NOMO-1 (cell line): Measurements from ENCODE around the gene ACR.

Experiments
- DNase-seq, 2 experiments: peaks; one replicate each; lab custom pipeline; 2025; ENCODE audit not compliant: unreplicated experiment in 2 of 2; lab: John Stamatoyannopoulos, UW

ACR gene

DNA sequence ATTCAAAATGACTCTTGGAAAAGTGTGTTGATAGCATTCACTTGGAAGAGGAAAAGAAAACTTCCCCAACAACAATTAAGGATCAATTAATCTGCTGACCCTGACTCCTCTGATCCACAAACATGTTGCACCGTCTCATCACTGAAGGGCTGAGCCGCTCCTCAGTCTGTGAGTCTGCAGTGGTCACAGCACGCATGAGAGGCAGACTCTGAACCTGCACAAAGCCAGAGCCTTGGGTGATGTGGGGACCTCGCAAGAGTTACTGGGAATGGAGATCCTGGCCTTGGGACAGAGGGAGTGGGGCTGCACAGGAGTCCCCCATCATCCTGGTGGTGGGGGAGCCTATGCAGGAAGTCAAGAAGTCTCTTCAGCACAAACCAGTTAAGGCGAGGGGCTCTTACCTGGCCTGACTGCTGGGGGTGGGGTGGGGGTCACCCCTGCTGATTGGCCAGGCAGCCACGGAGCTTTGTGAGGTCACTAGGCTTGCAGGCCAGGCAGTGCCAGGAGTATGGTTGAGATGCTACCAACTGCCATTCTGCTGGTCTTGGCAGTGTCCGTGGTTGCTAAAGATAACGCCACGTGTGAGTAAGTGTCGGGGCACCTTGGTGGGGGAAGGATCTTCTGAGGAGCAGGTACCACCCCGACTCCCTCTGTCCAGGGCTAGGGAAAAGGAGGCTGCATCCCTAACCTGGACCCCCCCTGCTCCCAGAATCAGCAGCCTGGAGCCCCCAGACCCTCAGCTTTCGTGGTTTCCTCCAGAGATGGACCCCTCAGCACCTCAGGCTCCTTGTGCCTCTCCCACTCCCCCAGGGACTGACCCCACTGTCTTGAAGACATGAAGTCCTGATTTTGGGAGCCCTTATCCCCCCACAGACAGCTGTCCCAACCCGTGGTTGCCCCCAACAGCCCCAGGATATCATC, at the start of gene ACR:
ACR (plus strand) TSS at position 477 of the 921 bp plus-strand sequence; CDS start at position 509, 32 bp downstream.
- no peak for DNase-seq

DNA sequence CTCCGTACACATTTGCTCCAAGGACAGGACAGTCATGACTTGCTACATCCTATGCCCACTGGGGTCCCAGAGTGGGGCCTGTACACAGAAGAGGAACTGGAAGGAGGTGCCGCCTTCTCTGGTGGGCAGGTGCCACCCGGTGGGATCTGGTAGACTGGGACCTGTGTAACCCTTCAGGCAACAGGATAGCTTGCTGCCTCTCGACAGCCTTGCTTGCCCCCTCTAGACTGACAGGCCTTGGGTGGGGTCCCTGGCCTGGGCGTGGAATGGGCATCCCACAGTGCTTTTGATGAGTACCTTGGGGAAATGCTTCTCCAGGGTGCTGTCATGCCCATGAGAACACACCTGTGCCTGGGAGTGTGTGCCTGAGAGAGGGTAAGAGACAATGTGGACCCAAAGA, 49.6 kb upstream of the ACR start:
- DNase-seq = no peak

DNA sequence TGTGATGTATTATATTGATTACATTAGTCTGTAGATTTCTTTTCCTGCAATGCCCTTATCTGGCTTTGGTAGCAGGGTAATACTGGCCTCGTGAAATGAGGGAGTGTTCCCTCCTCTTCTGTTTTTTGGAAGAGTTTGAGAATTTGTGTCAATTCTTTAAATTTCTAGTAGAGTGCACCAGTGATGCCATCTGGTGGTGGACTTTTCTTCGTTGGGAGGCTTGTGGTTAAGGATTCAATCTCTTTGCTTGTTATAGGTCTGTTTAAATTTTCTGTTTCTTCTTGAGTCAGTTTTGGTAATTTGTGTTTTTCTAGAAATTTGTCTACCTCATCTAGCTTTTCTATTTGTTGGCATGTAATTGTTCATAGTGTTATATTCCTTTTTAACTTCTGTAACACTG, 46.5 kb upstream of the ACR start:
- peak; percentile 29 to 60 for DNase-seq

DNA sequence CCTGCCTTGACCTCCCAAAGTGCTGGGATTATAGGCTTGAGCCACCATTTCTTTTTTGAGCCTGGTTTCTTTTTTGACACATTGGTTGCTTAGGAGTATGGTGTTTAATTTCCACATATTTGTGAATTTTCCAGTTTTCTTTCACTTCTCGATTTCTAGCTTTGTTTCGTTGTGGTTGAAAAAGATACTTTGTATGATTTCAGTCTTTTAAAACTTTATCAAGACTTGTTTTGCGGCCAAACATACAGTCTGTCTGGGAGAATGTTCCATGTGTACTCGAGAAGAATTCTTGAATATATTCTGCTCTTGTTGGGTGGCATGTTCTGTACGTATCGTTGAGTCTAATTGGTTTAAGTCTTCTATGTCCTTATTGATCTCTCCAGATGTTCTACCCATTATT, 44.5 kb upstream of the ACR start:
- peak in 1 of 2 experiments; percentile 37 for DNase-seq

DNA sequence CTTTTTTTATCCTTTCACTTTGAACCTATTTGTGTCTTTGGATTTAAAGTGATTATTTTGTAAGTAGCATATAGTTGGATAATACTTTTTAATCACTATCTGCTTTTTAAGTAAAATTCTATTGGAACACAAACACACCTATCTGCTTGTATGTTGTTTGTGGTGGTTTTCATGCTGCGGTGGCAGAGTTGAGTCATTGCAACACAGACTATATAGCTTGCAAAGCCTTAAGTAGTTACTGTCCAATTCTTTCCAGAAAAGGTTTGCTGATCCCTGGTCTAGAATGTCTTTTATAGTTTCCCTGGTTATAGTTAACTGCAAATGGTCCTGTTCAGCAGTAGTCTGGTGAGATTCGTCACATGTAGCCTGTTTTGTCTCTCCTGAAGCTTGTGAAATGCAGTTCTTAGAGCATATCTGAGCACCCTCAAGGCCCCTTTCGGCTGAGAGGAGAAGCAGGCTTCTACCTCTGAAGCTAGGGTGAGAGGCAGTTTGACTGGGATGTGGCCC, 43.9 kb upstream of the ACR start:
- DNase-seq = peak in 1 of 2 experiments; percentile 19

DNA sequence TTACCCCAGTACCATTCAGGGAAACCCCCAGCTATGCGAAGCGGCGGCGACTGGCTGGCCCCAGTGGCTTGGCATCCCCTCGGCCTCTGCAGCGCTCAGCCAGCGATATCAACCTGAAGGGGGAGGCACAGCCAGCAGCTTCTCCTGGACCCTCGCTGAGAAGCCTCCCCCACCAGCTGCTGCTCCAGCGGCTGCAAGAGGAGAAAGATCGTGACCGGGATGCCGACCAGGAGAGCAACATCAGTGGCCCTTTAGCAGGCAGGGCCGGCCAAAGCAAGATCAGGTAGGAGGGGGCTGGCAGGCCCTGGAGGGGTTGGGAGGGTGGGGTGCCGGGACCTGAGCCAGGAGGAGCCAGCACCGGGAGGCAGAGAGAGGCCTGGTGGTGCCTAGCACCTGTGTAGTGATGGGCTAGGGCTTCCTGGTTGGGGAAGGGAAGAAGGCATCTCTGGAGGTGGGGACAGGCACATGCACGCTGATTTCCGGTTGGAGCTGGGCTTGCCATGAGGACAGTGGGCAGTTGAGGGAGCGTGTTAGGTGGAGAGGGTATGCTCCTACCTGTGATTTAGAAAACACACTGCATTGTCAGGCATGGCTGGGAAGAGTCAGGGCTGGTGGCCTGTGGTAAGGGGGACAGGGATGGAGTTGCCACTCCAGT, 43.1 kb upstream of the ACR start:
- DNase-seq = no peak

- no peak for DNase-seq
These were observed 42.4 kb upstream of the ACR start for GRCh38 chr22:50695421-50696250.

GRCh38 chr22:50696251-50696798, 41.7 kb upstream of the ACR start:
- no peak for DNase-seq

GRCh38 chr22:50696799-50697561, 41.0 kb upstream of the ACR start:
- DNase-seq = no peak

- DNase-seq = no peak
These were observed 40.1 kb upstream of the ACR start for GRCh38 chr22:50697667-50698506.

- no peak for DNase-seq
These were observed 39.5 kb upstream of the ACR start for GRCh38 chr22:50698546-50698945.

DNA sequence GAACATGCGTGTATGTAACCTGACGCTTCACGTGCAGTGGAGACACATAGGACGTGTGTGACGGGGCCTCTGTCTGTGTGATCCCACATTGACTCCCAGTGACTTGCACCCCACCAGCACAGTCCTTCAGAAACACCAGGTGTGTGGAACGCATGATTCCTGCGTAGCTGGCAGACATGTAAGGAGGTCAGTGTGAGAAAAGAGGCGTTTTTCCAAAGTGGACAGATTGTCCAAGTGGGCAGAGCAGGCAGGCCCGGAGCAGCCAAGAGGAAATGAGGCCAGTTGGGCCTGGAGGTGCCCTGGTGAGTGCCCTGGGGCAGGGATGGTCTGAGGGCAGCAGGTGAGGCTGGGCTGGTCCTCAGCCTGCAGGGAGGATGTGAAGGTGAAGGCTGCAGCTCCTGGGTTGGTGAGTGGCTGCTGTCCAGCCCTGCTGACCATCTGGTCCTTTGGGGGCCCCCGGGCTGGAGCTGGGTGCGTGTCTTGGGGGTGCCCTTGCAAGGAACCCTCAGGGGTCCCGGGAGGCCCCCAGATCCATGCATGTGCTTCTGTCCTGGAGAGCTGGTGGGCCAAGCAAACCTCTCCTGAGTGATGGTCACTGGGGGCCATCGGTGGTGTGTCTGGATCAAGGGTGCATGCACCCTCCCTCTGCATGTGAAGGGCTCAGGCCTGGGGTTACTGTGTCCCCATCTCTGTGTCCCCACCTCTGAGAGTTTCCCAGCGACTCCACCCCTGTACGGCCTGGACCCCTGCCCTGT, 38.8 kb upstream of the ACR start:
- DNase-seq = no peak

DNA sequence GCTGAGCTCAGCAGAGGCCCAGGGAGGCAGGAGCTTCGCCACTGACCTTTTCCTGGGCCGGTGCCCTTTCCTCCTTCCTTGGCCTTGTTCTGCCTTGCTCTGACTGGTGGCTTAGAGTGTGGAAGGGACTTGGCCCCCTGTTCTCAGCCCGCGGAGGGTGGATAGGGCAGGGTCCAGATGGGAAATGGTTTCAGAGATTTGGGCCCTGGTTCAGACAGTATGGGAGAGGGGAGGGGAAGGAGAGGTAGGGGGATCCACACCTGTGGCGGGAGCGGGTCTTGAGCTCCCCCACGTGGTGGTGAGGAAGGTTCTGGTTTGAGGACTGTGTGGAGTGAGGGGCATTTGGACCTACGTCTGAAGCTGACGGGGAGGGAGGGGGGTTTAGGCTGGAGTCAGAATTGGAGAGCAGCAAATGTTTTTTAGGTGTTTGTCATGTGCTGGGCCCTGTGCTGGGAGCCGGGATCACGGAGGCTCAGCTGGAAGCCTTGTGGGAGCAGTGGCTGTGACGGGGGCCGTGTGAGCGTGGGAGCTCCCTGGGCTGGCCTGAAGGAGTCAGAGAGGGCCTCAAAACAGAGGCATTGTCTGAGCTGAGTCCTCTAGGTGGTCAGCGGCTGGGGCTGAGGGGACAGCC, 38.1 kb upstream of the ACR start:
- DNase-seq = no peak

DNA sequence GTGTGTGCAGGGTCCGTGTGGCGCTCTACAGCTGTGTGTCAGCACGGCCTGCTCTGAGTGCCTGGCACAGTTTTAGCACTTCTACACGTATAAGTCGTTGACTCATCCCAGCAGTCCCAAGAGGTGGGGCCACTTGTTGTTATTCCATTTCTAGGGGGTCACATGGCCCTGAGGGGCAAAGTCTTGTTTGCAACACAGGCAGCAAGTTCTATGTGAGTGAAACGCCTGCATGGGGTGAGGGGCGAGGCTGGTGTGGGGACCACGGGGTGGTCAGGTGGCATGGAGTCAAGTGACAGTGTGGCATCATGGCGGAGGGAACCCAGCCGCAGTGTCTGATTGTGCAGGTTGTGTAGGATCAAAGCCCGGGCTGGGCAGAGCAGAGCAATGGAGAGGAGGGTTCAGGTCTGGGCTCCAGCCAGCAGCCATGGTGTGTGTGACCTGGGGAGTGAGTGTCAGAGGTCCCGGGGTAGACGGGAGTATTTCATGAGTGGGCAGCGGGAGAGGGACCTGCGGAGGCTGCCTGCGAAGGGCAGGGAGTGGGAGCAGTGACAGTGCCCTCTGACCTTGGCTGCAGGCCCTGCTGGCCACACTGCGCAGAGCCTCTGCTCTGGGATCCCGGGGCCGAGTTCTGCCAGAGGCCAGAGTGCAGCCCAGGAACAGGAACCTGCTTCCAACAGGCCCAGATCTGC, 37.5 kb upstream of the ACR start:
- DNase-seq = no peak

- no peak for DNase-seq
These were observed 37.0 kb upstream of the ACR start for GRCh38 chr22:50701076-50701419.

- no peak for DNase-seq
These were observed 36.4 kb upstream of the ACR start for GRCh38 chr22:50701428-50702154.

DNA sequence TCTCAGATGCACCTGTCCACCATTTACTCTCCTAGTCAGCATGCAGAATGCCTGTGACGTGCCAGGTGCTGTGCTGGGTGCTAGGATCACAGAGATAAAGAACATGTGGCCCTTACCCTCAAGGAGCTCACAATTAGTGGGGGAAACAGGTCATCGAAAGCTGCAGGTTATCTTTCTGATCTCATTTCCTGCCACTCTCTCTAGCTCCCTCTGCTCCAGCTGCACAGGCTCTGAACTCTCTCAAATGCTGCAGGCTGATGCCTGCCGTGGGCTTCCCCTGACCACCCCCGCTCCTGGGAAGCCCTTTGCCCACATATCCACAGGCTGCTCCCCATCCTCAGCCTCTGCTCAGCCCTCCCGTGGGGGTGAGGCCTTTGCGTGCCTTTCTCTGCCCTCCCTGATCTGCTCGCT, 35.7 kb upstream of the ACR start:
- DNase-seq = no peak
